Measurements from ENCODE around the gene FAM131A.

GRCh38 chr3:184380627-184381260 lies 43.3 kb downstream of the FAM131A start:
- no peak for TF ChIP-seq CTCF (IDR thresholded peaks at IDR 0.05)
- TF ChIP-seq EZH2 (IDR thresholded peaks at IDR 0.05; ENCODE audit: borderline replicate concordance, insufficient read depth, low read depth, low read length, poor library complexity, severe bottlenecking) = peak; percentile 86
